ENCODE results near the gene COX6A1. TPM values are rescaled to one million over a fixed set of nuclear protein-coding genes. Genes with fewer than 3 reads are reported as not detected.

COX6A1 gene
- total RNA-seq, 1 donor from 2014 or later = 142 TPM

Other genes starting within 250 kb of the COX6A1 start
- 36.0 TPM for gene GCN1, start 243.4 kb upstream of the COX6A1 start, total RNA-seq
- 712 TPM for gene RPLP0, start 237.0 kb upstream of the COX6A1 start, total RNA-seq
- 59.8 TPM for gene PXN, start 172.4 kb upstream of the COX6A1 start, total RNA-seq
- gene RNU4-2, start 146.2 kb upstream of the COX6A1 start, total RNA-seq = 22,484 TPM
- gene RNU4-1, start 144.9 kb upstream of the COX6A1 start, total RNA-seq = 2,088 TPM
- gene SIRT4, start 135.8 kb upstream of the COX6A1 start, total RNA-seq = 6.5 TPM
- not detected for gene PLA2G1B, start 110.3 kb upstream of the COX6A1 start, total RNA-seq
- 4.8 TPM for gene MSI1, start 68.9 kb upstream of the COX6A1 start, total RNA-seq
- 17.9 TPM for gene TRIAP1, start 8.3 kb downstream of the COX6A1 start, total RNA-seq
- gene GATC, start 8.3 kb downstream of the COX6A1 start, total RNA-seq = 12.0 TPM
- gene SRSF9, start 31.6 kb downstream of the COX6A1 start, total RNA-seq = 34.4 TPM
- 175 TPM for gene DYNLL1, start 58.0 kb downstream of the COX6A1 start, total RNA-seq
- 41.8 TPM for gene COQ5, start 91.0 kb downstream of the COX6A1 start, total RNA-seq
- gene RNF10, start 96.2 kb downstream of the COX6A1 start, total RNA-seq = 274 TPM
- gene POP5, start 143.3 kb downstream of the COX6A1 start, total RNA-seq = 48.3 TPM
- gene CABP1, start 202.5 kb downstream of the COX6A1 start, total RNA-seq = 4.2 TPM
- gene MLEC, start 249.0 kb downstream of the COX6A1 start, total RNA-seq = 120 TPM